ENCODE data around the gene SEMA4G.

Gene SEMA4G

GRCh38 chr10:101018600-101019439 lies 49.5 kb downstream of the SEMA4G start:
- peaks cover 9% of the 10 kb centered on the region for H3K4me1 Mint-ChIP-seq
- H3K36me3 Mint-ChIP-seq (ENCODE audit: insufficient read depth): peaks cover 3% of the 10 kb centered on the region
- H3K4me3 Mint-ChIP-seq: no peak overlapping the region
- H3K27ac Mint-ChIP-seq (ENCODE audit: low read depth): no peak overlapping the region
- ATAC-seq (replicated peaks; ENCODE audit: extremely low read depth, poor library complexity, severe bottlenecking): peak; percentile 73
- no peaks in the 10 kb centered on the region for H3K9me3 Mint-ChIP-seq
- H3K27me3 Mint-ChIP-seq: peaks cover 73% of the 10 kb centered on the region
- peak; percentile 49 to 54 for DNase-seq (ENCODE audit: low spot score in 2 of 2)

Measured in central memory CD8-positive, alpha-beta T cell (primary cell).